ENCODE results near the gene BANF1. TPM values are rescaled to one million over a fixed set of nuclear protein-coding genes. Genes with fewer than 3 reads are reported as not detected.

The BANF1 gene, protein sequence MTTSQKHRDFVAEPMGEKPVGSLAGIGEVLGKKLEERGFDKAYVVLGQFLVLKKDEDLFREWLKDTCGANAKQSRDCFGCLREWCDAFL
- total RNA-seq (2022) (295 and 300 TPM in 2 replicates), Bru-seq, nascent RNA (percentile 93 among the genes with signal in this experiment), BruChase-seq, experiment 1, labeled RNA remaining after a 2-hour chase (percentile 98 among the genes with signal in this experiment), BruChase-seq, experiment 2, labeled RNA remaining after a 6-hour chase (percentile 99 among the genes with signal in this experiment)
- long read RNA-seq, transcript BANF1-202 (3 exons, 946 nt), result minor isoform, 52 of 472 reads
- long read RNA-seq, transcript BANF1-208 (3 exons, 1,135 nt), result minor isoform, 19 of 472 reads
- long read RNA-seq, transcript BANF1-201 (3 exons, 1,155 nt), result major isoform, 226 of 472 reads
- long read RNA-seq, partial matches to known transcripts, result 164 of 472 reads
- long read RNA-seq, other reads (novel, unspliced or antisense), result 9 of 472 reads

DNA sequence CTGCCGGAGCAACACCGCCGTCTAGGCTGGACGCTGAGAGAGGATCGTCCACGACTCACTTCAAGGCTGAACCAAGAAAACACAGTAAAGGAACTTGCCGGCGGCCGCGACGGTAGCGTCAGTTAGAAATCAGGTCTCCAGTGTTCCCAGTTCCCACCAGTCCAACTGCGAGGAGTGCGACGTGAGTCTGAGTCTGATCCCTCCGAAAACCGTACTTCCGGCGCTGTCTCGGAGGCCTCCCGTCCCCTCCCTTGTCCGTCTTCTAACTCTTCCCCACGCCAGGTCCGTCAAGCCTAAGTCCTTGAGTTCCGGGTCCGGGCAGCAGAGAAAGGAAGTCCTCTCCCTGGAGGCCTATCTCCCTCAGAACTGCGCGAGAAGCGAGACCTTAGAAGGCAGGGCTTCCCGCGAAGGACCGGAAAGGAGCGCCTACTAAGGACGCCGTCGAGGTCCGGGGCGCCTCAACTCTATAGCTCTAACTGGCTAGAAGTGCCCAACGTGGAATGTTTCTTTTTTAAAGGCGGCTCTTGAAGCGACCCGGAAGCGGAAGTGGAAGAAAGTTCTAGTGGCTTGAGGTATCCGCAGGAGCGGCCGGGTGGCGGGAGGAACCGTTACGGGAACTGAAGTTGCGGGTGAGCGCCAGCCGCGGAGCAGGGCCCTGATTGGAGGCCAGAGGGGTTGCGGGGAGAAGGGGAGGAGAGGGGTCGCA is at the start of gene BANF1, which contains the start of gene EIF1AD:
Gene BANF1 (plus strand): TSS at position 562 of the 706 bp plus-strand sequence. CDS start 748 bp downstream, outside the sequence.
Gene EIF1AD (minus strand): TSS at position 216 of the 706 bp plus-strand sequence. CDS start 1,768 bp downstream, outside the sequence.
- Mint-ChIP-seq H3K27ac (ENCODE audit: unreplicated experiment) (peak within 1 kb of the TSS; percentile 97), H3K27me3 (ENCODE audit: insufficient read depth, unreplicated experiment) (no peaks in the 10 kb centered on the region), H3K4me1 (ENCODE audit: low read depth, unreplicated experiment) (no peaks in the 10 kb centered on the region), H3K9me3 (ENCODE audit: unreplicated experiment) (no peaks in the 10 kb centered on the region), H3K36me3 (ENCODE audit: insufficient read depth, unreplicated experiment) (peaks cover 84% of the 10 kb centered on the region), H3K4me3 (ENCODE audit: unreplicated experiment) (peak within 1 kb of the TSS; percentile 99)
- peak; percentile 96 to 97 for DNase-seq
- Histone ChIP-seq H3K9me3 (no peaks in the 10 kb centered on the region), H3K36me3 (ENCODE audit: control insufficient read depth, insufficient read depth, low read length) (peaks cover 8% of the 10 kb centered on the region), H3K27me3 (replicated peaks; ENCODE audit: control insufficient read depth, insufficient read depth, low read length) (no peaks in the 10 kb centered on the region), H3K4me1 (0 out of 2 replicates have a peak, but pooled peaks cover 7% of the 10 kb centered on the region), H3K4me3 (ENCODE audit: low read depth, low read length) (peak within 1 kb of the TSS; percentile 92)
- TF ChIP-seq, protein P1, sequence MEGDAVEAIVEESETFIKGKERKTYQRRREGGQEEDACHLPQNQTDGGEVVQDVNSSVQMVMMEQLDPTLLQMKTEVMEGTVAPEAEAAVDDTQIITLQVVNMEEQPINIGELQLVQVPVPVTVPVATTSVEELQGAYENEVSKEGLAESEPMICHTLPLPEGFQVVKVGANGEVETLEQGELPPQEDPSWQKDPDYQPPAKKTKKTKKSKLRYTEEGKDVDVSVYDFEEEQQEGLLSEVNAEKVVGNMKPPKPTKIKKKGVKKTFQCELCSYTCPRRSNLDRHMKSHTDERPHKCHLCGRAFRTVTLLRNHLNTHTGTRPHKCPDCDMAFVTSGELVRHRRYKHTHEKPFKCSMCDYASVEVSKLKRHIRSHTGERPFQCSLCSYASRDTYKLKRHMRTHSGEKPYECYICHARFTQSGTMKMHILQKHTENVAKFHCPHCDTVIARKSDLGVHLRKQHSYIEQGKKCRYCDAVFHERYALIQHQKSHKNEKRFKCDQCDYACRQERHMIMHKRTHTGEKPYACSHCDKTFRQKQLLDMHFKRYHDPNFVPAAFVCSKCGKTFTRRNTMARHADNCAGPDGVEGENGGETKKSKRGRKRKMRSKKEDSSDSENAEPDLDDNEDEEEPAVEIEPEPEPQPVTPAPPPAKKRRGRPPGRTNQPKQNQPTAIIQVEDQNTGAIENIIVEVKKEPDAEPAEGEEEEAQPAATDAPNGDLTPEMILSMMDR (IDR thresholded peaks at IDR 0.05; ENCODE audit: insufficient read depth in 1 of 2, low read depth in 1 of 2, low read length in 1 of 2, severe bottlenecking in 1 of 2, unreplicated experiment in 1 of 2), result no peak
- intact Hi-C loops (cut with micrococcal nuclease; ENCODE audit: unreplicated experiment), result loop anchor here (1.0 to 2.0 kb wide), 4 partner anchors 21 to 142 kb away; partner anchors contain the start of genes FIBP, MUS81 and SART1
- POLR2A ChIA-PET, result interaction anchor here (0.6 to 1.5 kb wide), 14 partner anchors 9 to 608 kb away, joined by 3 to 29 read pairs (median 4); partner anchors contain the start of genes CCDC85B, CST6, FIBP and SF3B2
- CTCF ChIA-PET, result interaction anchor here (0.6 to 1.5 kb wide), 10 partner anchors 9 to 930 kb away, joined by 3 to 10 read pairs (median 4); partner anchors contain the start of genes CCDC85B, FIBP and MUS81
- BruUV-seq (replicated peaks), result no TSS peak

DNA sequence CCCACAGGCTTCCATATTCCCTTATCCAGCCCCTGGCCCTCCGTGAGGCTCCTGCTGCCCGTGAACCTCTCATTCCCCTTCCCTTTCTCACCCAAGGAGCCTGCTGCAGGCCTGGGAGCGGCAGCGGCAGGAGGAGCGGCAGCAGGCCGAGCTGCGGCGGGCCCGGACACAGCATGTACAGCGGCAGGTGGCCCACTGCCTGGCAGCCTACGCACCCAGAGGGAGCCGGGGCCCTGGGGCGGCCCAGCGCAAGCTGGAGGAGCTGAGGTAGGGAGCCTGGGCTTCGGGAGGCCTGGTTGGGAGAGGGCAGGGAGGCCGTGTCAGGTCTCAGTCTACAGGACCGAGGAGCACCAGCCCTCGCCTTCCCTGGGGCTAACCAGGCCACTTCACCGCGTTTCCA is 48.8 kb upstream of the BANF1 start:
- no peak overlapping the region for H3K27ac Mint-ChIP-seq (ENCODE audit: unreplicated experiment)
- Histone ChIP-seq H3K27me3 (replicated peaks; ENCODE audit: control insufficient read depth, insufficient read depth, low read length) (no peaks in the 10 kb centered on the region), H3K4me3 (ENCODE audit: low read depth, low read length) (no peak overlapping the region), H3K9me3 (no peaks in the 10 kb centered on the region), H3K4me1 (peaks cover 25% of the 10 kb centered on the region), H3K36me3 (ENCODE audit: control insufficient read depth, insufficient read depth, low read length) (no peaks in the 10 kb centered on the region)
- TF ChIP-seq, protein P1 (IDR thresholded peaks at IDR 0.05; ENCODE audit: insufficient read depth in 1 of 2, low read depth in 1 of 2, low read length in 1 of 2, severe bottlenecking in 1 of 2, unreplicated experiment in 1 of 2), result no peak
- ChIA-PET POLR2A (no interaction called here), CTCF (no interaction called here)
- H3K27me3 Mint-ChIP-seq (ENCODE audit: insufficient read depth, unreplicated experiment), result no peaks in the 10 kb centered on the region
- no TSS peak for BruUV-seq (replicated peaks)
- H3K4me1 Mint-ChIP-seq (ENCODE audit: low read depth, unreplicated experiment), result peaks cover 6% of the 10 kb centered on the region
- H3K4me3 Mint-ChIP-seq (ENCODE audit: unreplicated experiment), result no peak overlapping the region
- no peaks in the 10 kb centered on the region for H3K36me3 Mint-ChIP-seq (ENCODE audit: insufficient read depth, unreplicated experiment)
- intact Hi-C loops (cut with micrococcal nuclease; ENCODE audit: unreplicated experiment), result no loop called here
- H3K9me3 Mint-ChIP-seq (ENCODE audit: unreplicated experiment), result no peaks in the 10 kb centered on the region
- no peak for DNase-seq

DNA sequence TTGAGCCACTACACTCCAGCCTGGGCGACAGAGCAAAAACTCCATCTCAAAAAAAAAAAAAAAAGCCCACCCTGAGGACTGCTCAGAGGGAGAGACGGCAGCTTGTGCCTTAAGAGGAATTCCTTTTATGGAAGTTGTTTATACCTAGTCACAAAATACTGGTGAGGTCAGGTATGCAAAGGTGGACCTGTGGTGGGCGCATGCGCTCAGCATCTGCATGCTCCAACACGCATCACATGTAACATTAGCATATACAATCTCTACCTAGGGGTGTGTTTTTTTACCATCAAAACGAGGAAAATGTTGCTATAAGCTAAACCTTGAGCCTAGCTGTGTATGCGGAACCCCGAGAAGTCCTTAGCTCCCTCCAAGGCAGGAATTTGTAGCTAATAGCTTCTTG is 47.5 kb upstream of the BANF1 start:
- Histone ChIP-seq H3K9me3 (no peaks in the 10 kb centered on the region), H3K4me1 (peaks cover 25% of the 10 kb centered on the region), H3K4me3 (ENCODE audit: low read depth, low read length) (no peak overlapping the region), H3K27me3 (replicated peaks; ENCODE audit: control insufficient read depth, insufficient read depth, low read length) (no peaks in the 10 kb centered on the region), H3K36me3 (ENCODE audit: control insufficient read depth, insufficient read depth, low read length) (no peaks in the 10 kb centered on the region)
- H3K4me3 Mint-ChIP-seq (ENCODE audit: unreplicated experiment), result no peak overlapping the region
- intact Hi-C loops (cut with micrococcal nuclease; ENCODE audit: unreplicated experiment), result no loop called here
- peaks cover 6% of the 10 kb centered on the region for H3K4me1 Mint-ChIP-seq (ENCODE audit: low read depth, unreplicated experiment)
- no peaks in the 10 kb centered on the region for H3K36me3 Mint-ChIP-seq (ENCODE audit: insufficient read depth, unreplicated experiment)
- BruUV-seq (replicated peaks), result no TSS peak
- CTCF ChIA-PET, result interaction anchor here (0.8 kb wide), 1 partner anchor 95 kb away, joined by 3 read pairs; no protein-coding TSS in a partner anchor
- no peak for DNase-seq
- no peaks in the 10 kb centered on the region for H3K27me3 Mint-ChIP-seq (ENCODE audit: insufficient read depth, unreplicated experiment)
- POLR2A ChIA-PET, result interaction anchor here (0.6 kb wide), 1 partner anchor 16 kb away, joined by 4 read pairs; no protein-coding TSS in a partner anchor
- H3K27ac Mint-ChIP-seq (ENCODE audit: unreplicated experiment), result no peak overlapping the region
- TF ChIP-seq, protein P1 (IDR thresholded peaks at IDR 0.05; ENCODE audit: insufficient read depth in 1 of 2, low read depth in 1 of 2, low read length in 1 of 2, severe bottlenecking in 1 of 2, unreplicated experiment in 1 of 2), result no peak
- no peaks in the 10 kb centered on the region for H3K9me3 Mint-ChIP-seq (ENCODE audit: unreplicated experiment)
